ENCODE data around the gene GSS.

Gene GSS

DNA sequence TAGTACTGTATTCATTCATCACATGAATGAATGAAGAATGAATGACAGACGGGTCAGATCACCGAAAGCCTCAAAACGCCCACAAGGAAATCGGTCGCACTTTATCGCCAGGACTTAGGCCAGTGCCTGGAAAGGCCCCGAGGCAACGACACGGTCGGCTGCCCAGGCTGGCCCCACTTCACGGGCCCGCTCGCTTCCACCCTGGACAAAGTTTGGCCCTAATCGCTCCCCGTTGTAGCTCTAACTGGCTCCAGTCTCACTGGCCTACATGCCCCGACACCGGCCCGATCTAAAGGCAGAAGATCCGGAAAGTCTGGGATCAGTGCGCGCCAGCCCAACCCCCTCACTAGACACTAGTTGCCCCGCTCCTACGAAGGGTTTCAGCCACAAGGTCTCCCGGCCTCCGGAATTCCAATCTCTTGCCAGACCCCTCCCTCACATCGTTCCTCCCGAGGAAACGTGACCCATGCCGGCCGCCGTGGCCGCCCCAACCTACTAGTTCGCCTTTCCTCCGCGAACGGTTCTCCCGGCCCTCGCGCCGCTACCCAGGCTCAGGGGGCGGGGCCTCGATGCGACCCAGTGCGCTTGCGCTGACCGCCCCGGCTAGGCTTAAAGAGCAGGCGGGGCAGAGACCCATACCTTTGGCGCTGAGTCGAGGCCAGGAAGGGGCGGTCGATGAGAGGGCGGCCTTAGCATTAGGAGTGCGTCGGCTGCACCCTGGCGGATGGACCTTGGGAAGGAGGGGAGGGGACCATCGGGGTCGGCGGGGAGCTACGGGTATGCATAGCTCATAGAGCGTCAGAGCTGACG lies at the start of gene GSS, which contains the start of gene MYH7B:
GSS (minus strand) TSS at position 576 of the 810 bp plus-strand sequence. CDS start 3,954 bp downstream, outside the sequence.
MYH7B (plus strand) TSS at position 638 of the 810 bp plus-strand sequence. CDS start 22,138 bp downstream, outside the sequence.
- peak; percentile 94 to 99 for DNase-seq (ENCODE audit: low read depth in 2 of 2)

DNA sequence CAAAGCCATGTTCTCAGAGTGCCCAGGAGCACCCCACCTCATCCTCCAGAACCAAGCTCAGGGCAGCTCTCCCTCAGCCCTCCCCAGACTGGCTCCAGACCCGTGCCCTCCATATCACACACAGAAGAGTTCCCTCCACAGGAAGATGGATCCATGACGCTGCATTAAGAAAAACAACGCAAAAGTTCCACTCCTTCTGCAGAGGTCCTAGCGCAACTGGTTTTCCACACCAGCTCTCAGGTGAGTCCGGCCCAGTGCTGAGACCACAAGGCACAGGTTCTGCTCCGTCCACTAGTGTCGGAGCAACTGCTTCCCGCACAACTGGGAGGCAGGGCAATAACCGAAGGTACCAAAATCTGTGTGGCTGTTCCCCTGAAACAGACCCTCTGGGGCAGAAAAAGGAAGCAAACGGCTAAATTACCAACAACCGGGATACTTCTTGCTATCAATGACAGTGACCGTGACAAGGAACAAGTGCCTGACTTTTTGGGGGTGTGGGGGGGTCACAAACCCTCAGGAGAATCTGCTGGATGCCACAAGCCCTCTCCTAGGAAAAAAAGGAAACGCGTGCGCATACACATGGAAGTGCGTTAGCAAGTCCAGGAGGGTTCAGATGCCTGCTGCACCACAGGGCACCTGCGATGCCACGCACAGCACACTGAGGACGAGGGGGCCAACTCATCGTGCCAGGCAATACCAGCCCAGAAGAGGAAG lies 49.3 kb upstream of the GSS start:
- DNase-seq (ENCODE audit: low read depth in 2 of 2) = no peak

DNA sequence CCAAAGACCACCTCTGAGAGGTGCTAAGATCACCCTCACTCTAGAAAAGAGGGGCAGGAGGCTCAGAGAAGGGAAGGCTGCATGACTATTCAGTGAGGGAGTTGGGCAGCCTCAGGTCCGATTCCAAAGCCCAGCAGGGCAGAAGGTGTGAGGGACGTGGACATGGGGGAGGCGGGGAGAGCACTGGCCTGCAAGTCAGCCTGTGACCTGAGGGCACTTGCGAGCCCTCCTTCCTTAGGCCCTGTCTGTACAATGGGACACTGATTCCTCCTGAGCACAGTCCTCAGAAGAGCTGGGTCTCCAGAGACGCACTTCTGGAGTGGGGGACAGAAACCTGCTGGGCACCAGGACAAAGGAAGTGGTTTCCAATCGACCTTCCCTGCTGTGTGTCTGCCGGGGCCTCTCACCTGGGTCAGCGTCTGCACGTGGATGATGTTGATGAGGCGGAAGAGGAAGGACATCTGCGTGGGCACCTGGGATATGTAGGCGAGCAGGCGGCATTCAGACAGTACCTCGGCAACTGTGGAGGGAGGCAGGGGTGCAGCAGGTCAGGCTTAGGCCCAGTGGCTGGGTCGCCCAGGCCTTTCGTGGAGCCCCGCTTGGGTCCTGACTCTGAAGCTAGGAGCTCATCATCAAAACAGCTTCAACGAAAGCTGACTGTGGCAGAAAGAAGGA lies 48.6 kb upstream of the GSS start:
- DNase-seq (ENCODE audit: low read depth in 2 of 2) = no peak

DNA sequence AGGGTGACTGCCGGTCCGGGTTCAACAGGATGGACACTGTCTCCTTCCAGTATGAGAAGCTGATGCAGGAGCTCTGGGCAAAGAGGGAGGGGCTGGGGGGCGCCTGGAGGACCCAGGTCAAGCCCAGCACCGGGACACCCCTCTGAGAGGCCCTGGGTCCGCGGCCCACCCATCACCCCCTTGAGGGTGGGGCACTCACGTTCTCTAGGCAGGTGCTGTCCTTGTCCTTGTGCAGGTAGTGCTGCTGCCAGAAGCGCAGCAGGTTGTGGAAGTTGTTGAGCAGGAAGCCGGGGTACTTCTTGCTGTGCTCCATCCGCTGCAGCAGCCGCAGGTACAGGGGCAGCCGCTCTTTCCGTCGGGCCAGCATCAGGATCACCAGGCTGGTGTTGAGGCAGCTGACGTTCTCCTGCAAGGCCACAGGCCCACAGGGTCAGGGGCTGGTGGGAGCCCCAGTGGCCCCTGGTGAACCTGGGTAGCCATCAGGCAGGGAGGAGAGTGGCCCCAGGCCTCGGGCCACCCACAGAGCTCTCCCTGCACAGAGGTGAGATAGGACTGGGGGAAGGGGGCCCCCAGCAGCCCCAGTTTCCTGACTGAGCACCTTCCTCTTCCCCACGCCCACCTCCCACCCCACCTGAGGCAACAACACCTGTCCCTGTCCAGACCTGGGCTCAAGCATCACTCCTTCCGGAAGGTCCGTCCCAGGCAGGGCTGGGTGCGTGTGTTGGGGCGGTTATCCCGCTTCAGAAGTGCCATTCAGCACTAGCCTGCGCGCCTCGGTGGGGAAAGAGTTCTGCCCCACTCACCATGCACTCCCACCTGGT lies 47.8 kb upstream of the GSS start:
- no peak for DNase-seq (ENCODE audit: low read depth in 2 of 2)

DNA sequence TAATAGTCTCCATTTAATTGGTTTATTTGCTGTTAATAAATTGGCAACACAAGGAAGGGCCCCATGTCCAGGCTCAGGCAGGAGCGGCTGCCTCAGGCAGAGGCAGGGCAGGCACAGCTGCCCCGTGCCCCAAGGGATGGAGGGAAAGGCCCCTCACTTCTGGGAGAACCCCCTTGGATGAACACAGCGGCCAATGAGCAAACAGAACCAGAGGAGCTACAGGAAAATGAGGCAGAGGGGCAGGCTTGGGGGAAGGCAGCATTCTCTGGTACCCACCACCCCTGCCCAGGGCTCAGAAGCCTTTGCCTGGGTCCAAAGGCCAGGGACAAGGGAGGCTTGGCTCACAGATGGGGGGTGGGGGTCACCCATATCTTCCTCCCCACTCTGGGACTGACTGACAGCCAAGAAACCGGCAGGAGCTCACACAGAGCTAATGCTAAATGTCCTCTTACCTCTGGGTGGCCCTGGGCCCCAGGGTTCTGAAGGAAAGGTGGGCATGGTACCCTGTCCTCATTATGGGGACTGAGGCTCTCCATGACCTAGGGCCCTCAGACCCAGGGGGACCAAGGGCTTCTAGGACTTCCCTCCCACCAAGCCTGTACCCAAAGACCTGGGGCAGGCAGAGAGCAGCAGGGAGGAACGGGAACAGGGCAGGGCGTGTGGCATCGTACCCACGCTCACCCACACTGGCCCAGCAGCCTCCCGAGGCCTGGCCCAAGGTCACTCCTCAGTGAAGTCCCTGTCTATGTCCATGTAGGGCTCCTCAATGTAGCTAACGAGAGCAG lies 47.0 kb upstream of the GSS start:
- DNase-seq (ENCODE audit: low read depth in 2 of 2) = no peak

DNA sequence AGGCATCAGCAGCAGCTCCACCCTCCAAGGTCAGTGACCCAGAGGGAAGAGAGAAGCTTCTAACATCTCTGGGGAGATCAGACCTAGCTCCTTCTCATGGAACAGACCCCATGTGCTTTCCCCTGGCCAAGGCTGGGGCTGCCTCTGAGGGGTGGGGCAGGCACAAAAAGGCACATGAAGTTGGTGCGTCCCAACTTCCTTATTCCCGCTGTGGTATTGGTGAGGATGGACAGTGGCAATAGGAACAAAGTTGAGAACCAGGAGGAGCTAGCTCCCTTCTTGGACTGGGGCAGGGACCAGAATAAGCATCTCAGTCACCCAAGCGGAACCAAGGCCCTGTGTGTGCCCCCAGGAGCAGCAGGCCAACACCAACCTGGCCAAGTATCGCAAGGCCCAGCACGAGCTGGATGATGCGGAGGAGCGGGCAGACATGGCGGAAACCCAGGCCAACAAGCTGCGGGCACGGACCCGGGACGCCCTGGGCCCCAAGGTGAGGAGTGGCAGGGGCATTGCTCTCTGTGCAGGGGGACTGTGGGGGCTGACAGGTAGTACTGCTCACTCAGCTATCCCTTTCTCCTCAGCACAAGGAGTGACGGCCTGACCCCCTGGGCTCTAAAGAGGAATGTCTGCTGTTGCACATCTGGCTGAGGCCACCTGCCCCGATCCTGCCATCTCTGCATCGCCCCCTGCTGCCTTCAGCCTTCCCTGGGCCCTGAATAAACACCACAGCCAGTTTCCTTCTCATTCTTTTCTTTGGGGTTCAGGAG lies 46.2 kb upstream of the GSS start:
- no peak for DNase-seq (ENCODE audit: low read depth in 2 of 2)

DNA sequence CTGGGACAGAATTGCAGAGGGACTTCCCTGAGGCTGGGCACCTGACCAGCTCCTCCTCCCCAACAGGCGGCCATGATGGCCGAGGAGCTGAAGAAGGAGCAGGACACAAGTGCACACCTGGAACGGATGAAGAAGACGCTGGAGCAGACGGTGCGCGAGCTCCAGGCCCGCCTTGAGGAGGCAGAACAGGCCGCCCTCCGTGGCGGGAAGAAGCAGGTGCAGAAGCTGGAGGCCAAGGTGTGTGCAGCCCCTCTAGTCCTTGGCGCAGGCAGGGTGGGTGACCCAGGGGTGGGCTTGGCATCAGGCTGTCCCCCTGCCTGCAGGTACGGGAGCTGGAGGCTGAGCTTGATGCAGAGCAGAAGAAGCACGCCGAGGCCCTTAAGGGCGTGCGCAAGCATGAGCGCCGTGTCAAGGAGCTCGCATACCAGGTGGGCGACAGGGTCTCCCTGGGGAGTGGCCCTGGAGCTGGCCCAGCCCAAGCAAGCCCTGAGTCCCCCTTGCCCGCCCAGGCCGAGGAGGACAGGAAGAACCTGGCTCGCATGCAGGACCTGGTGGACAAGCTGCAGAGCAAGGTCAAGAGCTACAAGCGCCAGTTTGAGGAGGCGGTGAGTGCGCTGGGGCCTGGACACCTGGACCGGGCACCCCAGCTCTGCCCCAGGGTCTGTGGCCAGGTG lies 45.5 kb upstream of the GSS start:
- no peak for DNase-seq (ENCODE audit: low read depth in 2 of 2)

DNA sequence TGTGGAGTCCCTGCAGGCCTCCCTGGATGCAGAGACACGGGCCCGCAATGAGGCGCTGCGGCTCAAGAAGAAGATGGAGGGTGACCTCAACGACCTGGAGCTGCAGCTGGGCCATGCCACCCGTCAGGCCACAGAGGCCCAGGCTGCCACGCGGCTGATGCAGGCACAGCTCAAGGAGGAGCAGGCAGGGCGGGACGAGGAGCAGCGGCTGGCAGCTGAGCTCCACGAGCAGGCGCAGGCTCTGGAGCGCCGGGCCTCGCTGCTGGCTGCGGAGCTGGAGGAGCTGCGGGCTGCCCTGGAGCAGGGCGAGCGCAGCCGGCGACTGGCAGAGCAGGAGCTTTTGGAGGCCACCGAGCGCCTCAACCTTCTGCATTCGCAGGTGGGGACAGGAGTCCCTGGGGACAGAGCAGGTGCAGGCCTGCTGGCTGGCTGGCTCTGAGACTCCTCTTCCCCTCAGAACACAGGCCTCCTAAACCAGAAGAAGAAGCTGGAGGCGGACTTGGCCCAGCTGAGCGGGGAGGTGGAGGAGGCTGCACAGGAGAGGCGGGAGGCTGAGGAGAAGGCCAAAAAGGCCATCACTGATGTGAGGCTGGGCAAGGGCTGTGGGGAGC lies 44.8 kb upstream of the GSS start:
- no peak for DNase-seq (ENCODE audit: low read depth in 2 of 2)

DNA sequence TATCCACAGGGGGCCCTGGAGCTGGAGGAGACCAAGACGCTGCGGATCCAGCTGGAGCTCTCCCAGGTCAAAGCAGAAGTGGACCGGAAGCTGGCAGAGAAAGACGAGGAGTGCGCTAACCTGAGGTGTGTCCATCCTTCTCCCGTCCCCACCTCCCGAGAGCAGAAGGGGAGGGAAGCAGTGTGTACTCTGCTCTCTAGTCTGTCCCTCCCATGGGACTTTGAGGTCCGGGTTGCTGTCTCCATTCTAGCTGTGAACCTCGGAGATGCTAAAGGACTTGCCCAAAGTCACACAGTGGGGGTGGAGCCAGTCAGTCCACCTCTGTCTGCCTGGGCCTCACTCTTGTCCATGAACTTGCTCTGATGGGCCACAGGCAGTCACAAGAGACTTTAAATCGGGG lies 44.2 kb upstream of the GSS start:
- DNase-seq (ENCODE audit: low read depth in 2 of 2) = no peak

DNA sequence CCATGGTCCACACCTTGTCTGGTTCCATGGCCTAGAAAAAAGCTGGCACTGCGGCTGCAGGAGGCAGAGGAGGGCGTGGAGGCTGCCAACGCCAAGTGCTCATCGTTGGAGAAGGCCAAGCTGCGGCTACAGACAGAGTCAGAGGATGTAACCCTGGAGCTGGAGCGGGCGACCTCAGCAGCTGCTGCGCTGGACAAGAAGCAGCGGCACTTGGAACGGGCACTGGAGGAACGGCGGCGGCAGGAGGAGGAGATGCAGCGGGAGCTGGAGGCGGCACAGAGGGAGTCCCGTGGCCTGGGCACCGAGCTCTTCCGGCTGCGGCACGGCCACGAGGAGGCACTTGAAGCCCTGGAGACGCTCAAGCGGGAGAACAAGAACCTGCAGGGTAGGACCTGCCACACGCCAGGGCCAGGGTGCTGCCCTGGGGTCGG lies 43.4 kb upstream of the GSS start:
- no peak for DNase-seq (ENCODE audit: low read depth in 2 of 2)

DNA sequence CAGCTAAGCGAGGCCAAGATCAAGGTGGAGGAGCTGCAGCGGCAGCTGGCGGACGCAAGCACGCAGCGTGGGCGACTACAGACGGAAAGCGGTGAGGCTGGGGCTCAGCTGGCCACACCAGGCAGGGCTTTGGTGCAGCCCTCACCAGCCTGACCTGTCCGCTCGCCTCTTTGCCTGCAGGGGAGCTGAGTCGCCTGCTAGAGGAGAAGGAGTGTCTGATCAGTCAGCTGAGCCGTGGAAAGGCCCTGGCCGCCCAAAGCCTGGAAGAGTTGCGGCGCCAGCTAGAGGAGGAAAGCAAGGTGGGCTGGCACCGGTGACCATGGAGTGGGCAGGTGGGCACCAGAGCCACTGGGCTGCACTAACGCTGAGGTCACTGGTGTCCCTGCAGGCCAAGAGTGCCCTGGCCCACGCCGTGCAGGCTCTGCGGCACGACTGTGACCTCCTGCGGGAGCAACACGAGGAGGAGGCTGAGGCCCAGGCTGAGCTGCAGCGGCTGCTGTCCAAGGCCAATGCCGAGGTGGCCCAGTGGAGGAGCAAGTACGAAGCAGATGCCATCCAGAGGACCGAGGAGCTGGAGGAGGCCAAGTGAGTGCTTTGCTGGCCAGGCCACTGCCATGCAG lies 42.8 kb upstream of the GSS start:
- no peak for DNase-seq (ENCODE audit: low read depth in 2 of 2)

DNA sequence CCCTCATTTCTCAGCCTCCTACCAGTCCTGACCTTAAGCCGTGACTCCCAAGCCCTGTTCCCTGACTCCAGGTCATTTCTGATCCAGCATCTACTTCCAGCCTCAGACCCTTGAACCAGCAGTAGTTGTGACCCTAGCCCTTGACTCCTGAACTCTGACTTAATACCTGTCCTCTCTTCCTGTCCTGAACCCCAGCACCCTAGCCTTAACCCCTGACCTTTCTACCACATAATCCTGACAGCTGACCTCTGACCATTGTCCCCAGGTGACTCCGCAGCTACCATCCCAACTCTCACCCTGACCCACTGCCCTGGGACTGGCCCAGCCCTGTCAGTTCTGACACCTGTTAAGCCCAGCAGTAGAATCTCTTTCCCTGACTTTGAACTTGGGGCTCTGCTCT lies 42.2 kb upstream of the GSS start:
- DNase-seq (ENCODE audit: low read depth in 2 of 2) = no peak

DNA sequence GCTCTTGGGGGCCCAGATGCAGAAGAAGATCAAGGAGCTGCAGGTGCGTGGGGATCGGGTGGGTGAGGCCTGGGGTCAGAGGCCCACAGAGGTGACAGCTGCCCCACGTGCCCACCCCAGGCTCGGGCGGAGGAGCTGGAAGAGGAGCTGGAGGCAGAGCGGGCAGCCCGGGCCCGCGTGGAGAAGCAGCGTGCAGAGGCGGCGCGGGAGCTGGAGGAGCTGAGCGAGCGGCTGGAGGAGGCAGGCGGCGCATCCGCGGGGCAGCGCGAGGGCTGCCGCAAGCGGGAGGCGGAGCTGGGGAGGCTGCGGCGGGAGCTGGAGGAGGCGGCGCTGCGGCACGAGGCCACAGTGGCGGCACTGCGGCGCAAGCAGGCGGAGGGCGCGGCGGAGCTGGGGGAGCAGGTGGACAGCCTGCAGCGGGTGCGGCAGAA lies 41.5 kb upstream of the GSS start:
- no peak for DNase-seq (ENCODE audit: low read depth in 2 of 2)

DNA sequence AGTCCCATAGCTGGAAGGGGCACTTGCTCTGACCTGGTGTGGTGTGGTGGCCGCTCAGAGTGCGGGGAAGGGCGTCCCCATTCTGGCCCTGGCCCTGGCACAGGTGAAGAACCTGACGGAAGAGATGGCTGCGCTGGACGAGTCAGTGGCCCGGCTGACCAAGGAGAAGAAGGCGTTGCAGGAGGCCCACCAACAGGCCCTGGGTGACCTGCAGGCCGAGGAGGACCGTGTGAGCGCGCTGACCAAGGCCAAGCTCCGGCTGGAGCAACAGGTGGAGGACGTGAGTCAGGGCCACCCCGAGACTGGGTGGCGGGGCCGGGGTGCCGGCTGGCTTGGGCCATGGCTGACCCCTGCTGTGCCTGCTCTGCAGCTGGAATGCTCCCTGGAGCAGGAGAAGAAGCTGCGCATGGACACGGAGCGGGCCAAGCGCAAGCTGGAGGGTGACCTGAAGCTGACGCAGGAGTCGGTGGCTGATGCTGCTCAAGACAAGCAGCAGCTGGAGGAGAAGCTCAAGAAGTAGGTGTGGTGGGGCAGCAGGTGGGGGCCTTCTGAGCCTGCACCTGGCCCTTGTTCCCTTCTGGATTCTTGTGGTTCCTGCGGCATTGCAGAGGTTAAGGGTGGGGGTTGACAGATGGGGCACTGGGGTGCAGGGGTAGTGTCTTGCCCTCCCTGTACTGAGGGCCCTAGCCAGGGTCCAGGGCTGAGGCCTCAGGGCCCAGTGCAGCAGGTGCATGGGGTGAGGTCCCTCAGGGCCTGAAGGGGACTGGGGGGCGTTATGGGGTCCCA lies 40.8 kb upstream of the GSS start:
- no peak for DNase-seq (ENCODE audit: low read depth in 2 of 2)

DNA sequence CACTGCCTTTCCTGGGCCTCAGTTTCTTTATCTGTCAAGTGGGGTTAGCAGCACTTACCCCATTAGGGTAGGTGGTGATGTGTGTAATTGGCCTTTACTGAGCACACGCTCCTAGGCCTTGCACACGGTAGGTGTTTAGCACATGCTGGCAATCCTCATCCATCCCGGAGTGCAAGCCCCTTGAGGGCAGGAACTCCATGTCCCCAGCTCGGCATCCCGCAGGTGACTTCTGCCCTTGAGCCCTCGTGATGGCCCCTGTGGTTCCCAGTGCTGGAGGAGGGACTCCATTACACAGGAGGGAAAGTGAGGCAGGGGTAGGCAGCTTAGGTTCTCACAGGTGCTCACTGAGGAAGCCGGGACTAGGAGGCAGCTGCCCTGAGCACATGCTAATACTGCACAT lies 40.1 kb upstream of the GSS start:
- DNase-seq (ENCODE audit: low read depth in 2 of 2) = no peak

DNA sequence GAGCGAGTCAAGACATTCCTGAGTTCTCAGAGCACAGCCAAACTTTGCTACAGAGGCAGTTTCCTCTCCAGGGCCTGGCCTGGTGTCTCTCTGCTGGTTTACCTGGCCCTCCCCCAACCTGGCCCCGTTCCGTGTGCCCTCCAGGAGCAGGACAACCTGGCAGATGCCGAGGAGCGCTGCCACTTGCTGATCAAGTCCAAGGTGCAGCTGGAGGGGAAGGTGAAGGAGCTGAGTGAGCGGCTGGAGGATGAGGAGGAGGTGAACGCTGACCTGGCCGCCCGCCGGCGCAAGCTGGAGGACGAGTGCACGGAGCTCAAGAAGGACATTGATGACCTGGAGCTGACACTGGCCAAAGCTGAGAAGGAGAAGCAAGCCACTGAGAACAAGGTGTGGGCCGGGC lies 39.6 kb upstream of the GSS start:
- no peak for DNase-seq (ENCODE audit: low read depth in 2 of 2)

DNA sequence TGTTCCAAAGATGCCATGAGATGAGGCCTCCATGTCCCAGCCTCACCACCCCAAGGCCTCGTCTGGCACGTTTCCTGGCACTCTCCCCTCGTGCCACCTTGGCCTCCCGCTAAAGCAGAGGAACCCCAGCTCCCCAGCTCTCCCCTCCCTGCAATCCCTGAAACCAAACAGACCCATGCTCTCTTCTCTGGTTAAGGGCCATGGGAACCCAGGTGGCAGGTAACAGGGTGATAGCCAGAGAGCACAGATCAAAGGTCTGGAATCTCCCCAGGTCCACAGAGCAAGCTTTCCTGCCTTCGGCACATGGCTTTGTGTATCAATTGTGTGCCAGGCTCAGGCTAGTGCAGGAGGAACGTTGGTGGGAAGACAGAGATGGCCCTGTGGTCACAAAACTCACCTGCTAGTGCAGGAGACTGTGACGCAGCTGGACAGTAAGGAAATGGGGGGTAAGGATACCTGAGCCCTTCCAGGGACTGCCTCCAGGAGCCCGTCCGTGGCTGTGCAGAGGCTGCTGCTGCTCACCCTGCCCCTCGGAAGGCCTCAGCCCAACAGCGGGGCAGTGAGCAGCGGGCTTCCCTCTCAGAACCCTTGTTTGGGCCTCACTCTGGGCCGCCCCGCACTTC lies 39.0 kb upstream of the GSS start:
- DNase-seq (ENCODE audit: low read depth in 2 of 2) = no peak
